Activated CD8-positive, alpha-beta T cell treated with anti-CD3 and anti-CD28 coated beads for 36 hours (primary cell): Measurements from ENCODE around the gene KLHL30. TPM values are rescaled to one million over a fixed set of nuclear protein-coding genes. Genes with fewer than 3 reads are reported as not detected.
A peak's percentile ranks its signal among the peaks of the same experiment; 100 is the strongest.

Source experiments
- ATAC-seq: fragments of 200-7000 bp; cut with Tn5 transposase; one replicate; pipeline ENCODE4 v1.10.0; 2021; ENCODE audit warnings: mild to moderate bottlenecking, moderate library complexity
- CTCF ChIA-PET: fragments of 350-600 bp; sonication (Branson Sonifier 250); formaldehyde crosslinking; loops from one replicate; lab custom pipeline; 2021; ENCODE audit warnings: antibody characterized with exemption; lab: Charles Lee
- POLR2A ChIA-PET: fragments of 350-600 bp; sonication (Branson Sonifier 250); formaldehyde crosslinking; loops from one replicate; lab custom pipeline; 2021; ENCODE audit warnings: antibody characterized with exemption; lab: Charles Lee
- DNase-seq: peaks from one replicate; pipeline ENCODE4 v3.0.0-alpha.2; 2020
- H3K27ac Mint-ChIP-seq: one replicate; pipeline ENCODE4 v1.8.0; 2021; ENCODE audit warnings: mild to moderate bottlenecking, mixed read lengths
- H3K27me3 Mint-ChIP-seq: one replicate; pipeline ENCODE4 v1.8.0; 2021; ENCODE audit warnings: mixed read lengths
- H3K36me3 Mint-ChIP-seq: one replicate; pipeline ENCODE4 v1.8.0; 2021; ENCODE audit warnings: low read depth, mixed read lengths
- H3K4me1 Mint-ChIP-seq: one replicate; pipeline ENCODE4 v1.8.0; 2021; ENCODE audit warnings: low read depth, mixed read lengths
- H3K4me3 Mint-ChIP-seq: one replicate; pipeline ENCODE4 v1.8.0; 2021; ENCODE audit warnings: mild to moderate bottlenecking, moderate library complexity, mixed read lengths
- H3K9me3 Mint-ChIP-seq: one replicate; pipeline ENCODE4 v1.8.0; 2021; ENCODE audit warnings: mixed read lengths
- intact Hi-C: fragments of 100-400 bp; cut with micrococcal nuclease; formaldehyde crosslinking; loops from one replicate; pipeline ENCODE4 v1.10.0; 2022
- total RNA-seq, 2 experiments: library from RNA; stranded (reverse); gene quantifications; one replicate each; pipeline ENCODE4 v1.2.3, GENCODE V29; 2021
- TF ChIP-seq, protein P1 (sequence below): fragments of 200-600 bp; IDR thresholded peaks from one replicate; pipeline ENCODE4 v1.8.0; 2022; ENCODE audit warnings: antibody characterized with exemption, mild to moderate bottlenecking

KLHL30 gene
- total RNA-seq, 2 experiments from 2014 or later: not detected

DNA sequence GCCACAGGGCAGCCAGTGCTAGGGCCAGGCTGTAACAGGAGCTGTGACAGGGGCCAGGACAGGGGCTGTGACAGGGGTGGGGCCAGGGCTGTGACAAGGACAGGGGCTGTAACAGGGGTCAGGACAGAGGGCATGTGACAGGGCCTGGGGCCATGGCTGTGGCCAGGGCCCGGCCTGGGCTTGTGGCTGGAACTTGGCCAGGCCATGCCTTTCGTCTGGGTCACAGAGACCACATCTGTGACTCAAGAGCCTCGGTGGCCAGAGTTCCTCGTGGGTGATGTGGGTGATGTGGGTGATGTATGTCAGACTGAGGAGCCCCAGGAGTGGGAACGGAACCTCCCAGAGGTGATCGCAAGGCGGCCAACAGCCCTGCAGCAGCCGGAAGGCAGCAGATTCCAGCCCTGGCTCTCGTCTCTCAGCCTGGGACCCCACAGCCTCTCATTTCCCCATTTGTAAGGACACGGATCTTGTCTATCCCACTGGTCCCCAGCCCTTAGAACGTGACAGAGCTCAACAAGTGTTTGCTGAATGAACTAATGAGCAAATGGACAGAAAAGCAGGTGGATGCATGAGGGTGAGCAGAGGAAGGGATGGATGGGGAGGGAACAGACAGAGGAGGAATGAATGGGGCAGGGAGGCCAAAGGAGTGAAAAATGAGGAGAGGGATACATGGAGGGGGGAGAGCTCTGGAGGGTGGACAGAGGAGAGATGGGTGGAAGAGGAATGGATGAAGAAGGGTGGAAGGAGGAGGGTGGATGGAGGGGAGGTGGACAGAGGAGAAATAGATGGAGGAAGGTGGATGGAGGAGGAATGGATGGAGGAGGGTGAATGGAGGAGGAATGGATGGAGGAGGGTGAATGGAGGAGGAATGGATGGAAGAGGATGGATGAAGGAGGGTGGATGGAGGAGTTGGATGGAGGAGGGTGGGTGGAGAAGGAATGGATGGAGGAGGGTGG is 21.0 kb upstream of the KLHL30 start:
- POLR2A ChIA-PET: no interaction called here
- intact Hi-C loops: no loop called here
- CTCF ChIA-PET: no interaction called here
- no peaks in the 10 kb centered on the region for H3K4me1 Mint-ChIP-seq
- H3K36me3 Mint-ChIP-seq: no peaks in the 10 kb centered on the region
- ATAC-seq: no peak
- TF ChIP-seq, protein P1, sequence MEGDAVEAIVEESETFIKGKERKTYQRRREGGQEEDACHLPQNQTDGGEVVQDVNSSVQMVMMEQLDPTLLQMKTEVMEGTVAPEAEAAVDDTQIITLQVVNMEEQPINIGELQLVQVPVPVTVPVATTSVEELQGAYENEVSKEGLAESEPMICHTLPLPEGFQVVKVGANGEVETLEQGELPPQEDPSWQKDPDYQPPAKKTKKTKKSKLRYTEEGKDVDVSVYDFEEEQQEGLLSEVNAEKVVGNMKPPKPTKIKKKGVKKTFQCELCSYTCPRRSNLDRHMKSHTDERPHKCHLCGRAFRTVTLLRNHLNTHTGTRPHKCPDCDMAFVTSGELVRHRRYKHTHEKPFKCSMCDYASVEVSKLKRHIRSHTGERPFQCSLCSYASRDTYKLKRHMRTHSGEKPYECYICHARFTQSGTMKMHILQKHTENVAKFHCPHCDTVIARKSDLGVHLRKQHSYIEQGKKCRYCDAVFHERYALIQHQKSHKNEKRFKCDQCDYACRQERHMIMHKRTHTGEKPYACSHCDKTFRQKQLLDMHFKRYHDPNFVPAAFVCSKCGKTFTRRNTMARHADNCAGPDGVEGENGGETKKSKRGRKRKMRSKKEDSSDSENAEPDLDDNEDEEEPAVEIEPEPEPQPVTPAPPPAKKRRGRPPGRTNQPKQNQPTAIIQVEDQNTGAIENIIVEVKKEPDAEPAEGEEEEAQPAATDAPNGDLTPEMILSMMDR: no peak
- no peak for DNase-seq
- H3K27me3 Mint-ChIP-seq: no peaks in the 10 kb centered on the region
- H3K4me3 Mint-ChIP-seq: no peak overlapping the region
- peaks cover 8% of the 10 kb centered on the region for H3K9me3 Mint-ChIP-seq
- H3K27ac Mint-ChIP-seq: no peak overlapping the region

DNA sequence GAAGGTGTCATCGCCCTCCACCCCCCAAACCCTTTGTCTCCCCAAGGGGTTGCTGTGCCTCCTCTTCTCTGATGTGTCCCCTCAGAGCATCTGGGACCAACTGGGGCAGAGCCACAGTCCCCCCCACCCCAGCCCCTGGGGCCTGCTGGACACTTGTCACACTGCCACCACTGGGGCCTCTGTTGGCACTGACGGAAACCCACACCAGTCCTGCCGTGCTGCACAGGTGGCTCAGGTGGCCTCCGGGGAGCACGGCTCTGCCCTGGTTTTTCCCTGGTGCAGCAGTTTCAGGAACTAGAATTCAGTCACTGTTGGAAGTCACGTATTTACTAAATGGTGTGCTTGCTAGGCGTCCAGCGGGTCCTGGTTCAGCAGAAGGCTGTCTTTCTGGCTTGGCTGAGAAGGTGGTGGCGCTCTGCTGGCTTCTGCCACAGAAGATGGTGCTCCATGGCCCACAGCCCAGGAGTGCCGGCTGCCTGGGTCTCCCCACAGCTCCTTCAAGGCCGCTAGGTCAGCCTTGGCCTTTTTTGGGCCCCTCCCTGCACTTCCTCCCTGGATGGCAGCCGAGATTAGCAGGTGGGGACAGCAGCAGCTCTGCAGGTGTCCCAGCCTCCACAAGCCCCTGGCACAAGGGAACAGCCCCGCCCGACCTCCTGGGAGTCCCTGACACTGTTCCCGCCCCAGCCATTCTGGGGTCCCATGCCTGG is 18.6 kb upstream of the KLHL30 start:
- no peaks in the 10 kb centered on the region for H3K27me3 Mint-ChIP-seq
- intact Hi-C loops: no loop called here
- no peaks in the 10 kb centered on the region for H3K4me1 Mint-ChIP-seq
- TF ChIP-seq, protein P1: no peak
- ChIA-PET CTCF (interaction anchor here (1.1 kb wide), 1 partner anchor 15 kb away, joined by 4 read pairs; no protein-coding TSS in a partner anchor), POLR2A (no interaction called here)
- no peaks in the 10 kb centered on the region for H3K9me3 Mint-ChIP-seq
- DNase-seq (no peak), ATAC-seq (peak; percentile 20)
- H3K27ac Mint-ChIP-seq: no peak overlapping the region
- H3K4me3 Mint-ChIP-seq: no peak overlapping the region
- H3K36me3 Mint-ChIP-seq: no peaks in the 10 kb centered on the region

DNA sequence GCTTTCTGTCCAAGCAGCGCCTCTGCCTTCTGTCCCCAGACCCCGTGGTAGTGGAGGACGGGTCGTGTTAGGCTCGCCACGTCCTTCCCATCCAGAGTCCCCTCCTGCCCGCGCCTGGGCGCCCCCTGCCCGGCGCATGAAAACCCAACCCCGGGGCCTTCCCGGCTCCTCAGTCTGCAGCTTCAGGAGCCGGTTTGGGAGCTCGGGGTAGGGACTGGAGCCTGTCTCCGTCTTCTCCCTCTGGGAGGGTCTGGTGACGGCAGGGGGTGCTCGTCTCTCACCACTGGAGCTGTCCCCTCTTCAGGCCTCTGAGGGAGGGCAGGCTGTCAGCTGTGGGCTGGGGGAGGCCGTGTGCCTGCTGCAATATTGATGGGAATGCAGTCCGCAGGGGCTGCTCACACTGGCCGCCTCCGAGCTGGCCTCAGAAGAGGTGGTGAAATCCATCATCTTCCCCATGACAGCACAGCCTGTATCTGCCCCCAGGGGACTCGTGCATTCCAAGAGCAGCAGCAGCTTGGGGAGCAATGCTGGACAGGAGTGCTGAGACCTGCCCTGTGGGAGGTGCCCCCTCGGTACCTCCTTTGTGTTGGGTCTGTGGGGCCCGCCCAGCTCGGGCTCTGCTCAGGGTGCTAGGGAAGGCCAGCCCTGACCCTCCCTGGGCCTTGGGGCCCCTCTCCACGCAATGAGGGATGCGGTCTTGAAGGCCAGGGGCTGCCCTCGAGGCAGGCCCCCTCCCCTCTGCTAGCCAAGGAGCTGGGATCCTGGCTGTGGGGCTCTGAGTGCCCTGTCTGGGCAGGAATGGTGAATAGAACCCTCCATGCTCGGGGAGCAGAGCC is 17.8 kb upstream of the KLHL30 start:
- intact Hi-C loops: no loop called here
- TF ChIP-seq, protein P1: no peak
- CTCF ChIA-PET: interaction anchor here (1.1 kb wide), 1 partner anchor 14 kb away, joined by 4 read pairs; no protein-coding TSS in a partner anchor
- Mint-ChIP-seq H3K9me3 (no peaks in the 10 kb centered on the region), H3K4me1 (no peaks in the 10 kb centered on the region), H3K27ac (no peak overlapping the region), H3K36me3 (no peaks in the 10 kb centered on the region), H3K4me3 (no peak overlapping the region), H3K27me3 (no peaks in the 10 kb centered on the region)
- DNase-seq: no peak
- no peak for ATAC-seq
- POLR2A ChIA-PET: no interaction called here

DNA sequence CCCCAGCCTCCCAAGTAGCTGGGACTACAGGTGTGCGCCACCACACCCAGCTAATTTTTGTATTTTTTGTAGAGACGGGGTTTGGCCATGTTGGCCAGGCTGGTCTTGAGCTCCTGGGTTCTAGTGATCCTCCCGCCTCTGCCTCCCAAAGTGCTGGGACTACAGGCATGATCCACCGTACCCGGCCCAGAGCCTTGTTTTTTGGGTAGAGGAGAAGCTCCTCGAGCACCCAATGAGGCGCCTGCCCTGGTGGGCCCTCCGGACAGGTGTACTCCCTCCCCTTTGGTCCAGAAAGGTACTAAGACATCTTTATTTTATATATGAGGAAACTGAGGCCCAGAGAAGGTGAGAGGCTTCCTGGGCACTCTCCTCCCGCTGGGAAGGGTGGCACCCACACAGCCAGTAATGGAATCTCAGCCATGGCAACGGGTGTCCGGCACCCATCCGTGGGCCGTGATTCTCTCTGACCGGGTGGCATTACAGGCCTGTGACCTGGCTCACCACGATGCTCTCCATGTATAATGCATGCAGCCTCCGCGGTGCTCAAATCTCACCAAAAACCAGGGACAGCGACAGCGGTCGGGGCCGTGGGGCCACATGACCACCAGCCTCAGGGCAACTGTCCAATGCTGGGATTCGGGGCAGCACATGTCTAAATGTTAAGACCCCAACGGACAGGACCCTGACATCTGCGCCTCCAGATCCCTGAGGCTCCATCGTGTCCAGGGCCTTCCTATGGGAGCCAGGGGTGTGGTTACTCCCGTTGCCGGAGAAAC is 16.8 kb upstream of the KLHL30 start:
- DNase-seq (no peak), ATAC-seq (no peak)
- CTCF ChIA-PET: no interaction called here
- Mint-ChIP-seq H3K27ac (no peak overlapping the region), H3K27me3 (no peaks in the 10 kb centered on the region), H3K36me3 (no peaks in the 10 kb centered on the region), H3K4me1 (no peaks in the 10 kb centered on the region), H3K9me3 (no peaks in the 10 kb centered on the region), H3K4me3 (no peak overlapping the region)
- TF ChIP-seq, protein P1: no peak
- intact Hi-C loops: no loop called here
- POLR2A ChIA-PET: no interaction called here
